ENCODE results near the gene ANKH.

ANKH gene

DNA sequence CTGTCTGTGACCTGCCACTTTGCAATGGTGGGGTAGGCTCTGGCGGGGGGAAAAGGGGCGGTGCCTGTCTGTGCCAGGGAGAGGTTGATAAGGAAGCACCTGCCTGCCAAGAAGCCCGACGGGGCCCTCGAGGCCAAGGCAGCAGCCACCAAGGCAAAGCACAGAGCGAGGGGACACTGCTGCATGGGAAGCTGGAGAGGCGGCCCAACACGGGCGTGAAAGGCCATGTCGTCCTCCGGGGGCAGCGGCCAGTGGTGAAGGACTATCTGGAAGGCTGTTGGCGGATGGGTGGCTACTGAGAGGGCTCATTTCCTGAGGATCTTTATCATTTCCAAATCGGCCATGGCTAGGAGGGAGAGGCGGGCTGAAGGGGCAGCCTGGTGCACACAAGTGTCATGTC is 140.7 kb downstream of the ANKH start:
- no peak for DNase-seq

DNA sequence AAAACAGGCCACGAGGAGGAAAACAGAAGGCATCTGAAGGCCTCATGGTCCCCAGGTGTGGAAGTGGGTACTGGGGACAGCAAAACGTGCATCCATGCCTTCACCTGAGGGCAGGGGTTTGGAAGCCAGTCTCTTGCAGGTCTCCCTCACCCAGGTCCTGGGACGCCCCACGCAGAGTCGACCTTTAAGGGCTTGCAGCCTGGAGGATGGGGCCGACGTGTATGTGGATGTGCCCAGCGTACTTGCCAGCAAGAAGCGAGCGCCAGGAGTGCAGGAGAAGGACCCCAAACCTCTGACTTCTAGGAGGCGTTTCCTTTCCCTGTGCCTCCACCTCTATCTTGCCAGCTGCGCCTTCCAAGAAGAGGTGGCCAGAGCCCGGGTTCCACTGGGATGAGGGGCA is 141.1 kb downstream of the ANKH start:
- DNase-seq: no peak

GRCh38 chr5:14729448-14730385 is 141.9 kb downstream of the ANKH start:
- DNase-seq: no peak

- no peak for DNase-seq
Measured at GRCh38 chr5:14728459-14728938, 143.1 kb downstream of the ANKH start.

DNA sequence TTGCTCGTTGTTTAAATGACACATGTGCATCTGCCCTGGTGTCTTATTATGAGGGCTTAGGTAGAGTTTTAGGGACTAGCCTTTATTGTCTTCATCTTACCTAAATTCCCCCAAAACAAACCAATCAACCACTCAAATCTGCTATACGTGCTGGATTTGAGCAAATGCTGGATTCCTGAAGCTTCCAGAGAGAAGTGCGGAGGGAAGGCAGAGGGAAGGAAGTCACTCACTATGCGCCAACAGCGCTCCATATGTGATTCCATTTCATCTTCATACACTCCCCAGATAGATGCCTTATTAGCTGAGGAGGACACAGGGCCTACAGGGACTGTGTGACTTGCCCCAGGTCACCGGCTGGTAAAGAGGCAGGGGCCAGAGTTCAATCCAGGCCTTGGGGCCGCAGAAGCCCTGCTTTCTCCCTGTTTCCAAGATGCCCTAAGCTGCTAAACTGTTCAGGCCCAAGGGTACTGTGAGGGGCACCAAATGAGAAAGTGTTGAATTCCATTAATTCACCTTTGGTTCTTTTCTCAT is 143.6 kb downstream of the ANKH start:
- DNase-seq: no peak

- peak; percentile 73 for DNase-seq
Measured at GRCh38 chr5:14727428-14727865, 144.1 kb downstream of the ANKH start.

GRCh38 chr5:14726066-14726838 is 145.3 kb downstream of the ANKH start:
- no peak for DNase-seq

GRCh38 chr5:14724633-14725032 is 146.9 kb downstream of the ANKH start:
- no peak for DNase-seq

DNA sequence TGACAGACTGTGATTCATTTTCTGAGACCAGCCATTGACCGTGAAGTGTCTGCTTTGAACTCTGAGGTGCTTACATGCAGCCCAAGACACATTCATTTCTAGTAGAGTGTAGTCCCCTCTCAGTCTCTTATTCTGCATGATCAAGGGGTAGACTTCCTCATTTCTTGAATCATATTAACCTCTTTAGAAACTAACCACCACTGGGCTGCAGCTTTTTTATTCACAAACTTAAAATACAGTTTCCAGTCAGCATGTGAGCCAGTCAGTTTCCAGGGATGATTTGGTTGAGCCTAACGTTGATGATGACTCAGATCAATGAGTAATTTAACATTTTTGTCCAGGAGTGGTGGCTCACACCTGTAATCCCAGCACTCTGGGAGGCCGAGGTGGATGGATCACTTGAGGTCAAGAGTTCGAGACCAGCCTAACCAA is 147.9 kb downstream of the ANKH start:
- DNase-seq: no peak

GRCh38 chr5:14722923-14723322 is 148.7 kb downstream of the ANKH start:
- DNase-seq: no peak

GRCh38 chr5:14721990-14722656 is 149.5 kb downstream of the ANKH start:
- DNase-seq: no peak

DNA sequence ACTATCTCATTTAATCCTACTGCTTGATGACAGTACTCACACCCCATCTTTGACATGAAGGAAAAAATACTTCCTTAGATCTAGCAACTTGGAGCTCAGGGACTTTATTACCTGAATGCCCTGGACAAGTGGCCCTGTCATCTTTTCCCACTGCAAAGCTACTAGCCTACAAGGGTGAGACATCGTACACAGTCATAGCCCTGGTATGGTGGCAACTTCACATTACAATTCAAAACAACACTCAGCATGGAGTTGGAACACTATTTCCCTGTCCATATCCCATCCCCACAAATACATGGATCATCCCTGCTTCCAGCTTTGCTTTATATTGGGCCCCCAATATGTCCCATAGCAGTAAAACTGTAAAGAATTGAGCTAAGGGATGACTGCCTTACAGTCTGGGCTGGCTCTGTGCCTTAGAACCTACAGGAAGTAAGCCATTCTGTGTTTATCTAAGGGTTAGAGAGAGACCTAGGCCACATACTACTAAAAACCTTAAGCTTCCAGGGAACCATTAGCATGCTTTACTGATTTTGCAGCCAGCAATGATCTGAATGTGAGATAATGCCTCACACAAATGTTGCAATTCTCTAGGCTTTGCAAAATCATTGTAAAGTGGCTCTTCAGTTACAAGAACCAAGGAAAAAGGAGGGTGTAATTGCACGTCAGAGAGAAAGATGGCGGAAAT is 151.2 kb downstream of the ANKH start:
- DNase-seq: no peak

DNA sequence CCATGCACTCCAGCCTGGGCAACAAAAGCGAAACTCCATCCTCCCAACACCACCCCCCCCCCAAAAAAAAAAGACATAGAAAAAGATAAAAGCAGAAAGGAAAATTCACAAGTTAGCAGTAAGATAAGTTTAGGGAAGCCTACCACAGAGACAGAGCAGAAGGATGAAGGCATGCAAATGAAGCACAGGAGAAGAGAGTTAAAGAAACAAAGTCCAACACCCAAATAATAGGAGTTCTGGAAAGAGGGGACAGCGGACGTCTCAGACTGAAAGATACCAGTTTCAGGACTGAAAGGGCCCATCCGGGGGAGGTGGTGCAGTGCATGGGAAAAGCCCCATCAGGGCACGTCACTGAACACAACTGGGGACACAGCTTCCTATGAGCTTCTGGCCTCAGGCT is 152.8 kb downstream of the ANKH start:
- DNase-seq: no peak

DNA sequence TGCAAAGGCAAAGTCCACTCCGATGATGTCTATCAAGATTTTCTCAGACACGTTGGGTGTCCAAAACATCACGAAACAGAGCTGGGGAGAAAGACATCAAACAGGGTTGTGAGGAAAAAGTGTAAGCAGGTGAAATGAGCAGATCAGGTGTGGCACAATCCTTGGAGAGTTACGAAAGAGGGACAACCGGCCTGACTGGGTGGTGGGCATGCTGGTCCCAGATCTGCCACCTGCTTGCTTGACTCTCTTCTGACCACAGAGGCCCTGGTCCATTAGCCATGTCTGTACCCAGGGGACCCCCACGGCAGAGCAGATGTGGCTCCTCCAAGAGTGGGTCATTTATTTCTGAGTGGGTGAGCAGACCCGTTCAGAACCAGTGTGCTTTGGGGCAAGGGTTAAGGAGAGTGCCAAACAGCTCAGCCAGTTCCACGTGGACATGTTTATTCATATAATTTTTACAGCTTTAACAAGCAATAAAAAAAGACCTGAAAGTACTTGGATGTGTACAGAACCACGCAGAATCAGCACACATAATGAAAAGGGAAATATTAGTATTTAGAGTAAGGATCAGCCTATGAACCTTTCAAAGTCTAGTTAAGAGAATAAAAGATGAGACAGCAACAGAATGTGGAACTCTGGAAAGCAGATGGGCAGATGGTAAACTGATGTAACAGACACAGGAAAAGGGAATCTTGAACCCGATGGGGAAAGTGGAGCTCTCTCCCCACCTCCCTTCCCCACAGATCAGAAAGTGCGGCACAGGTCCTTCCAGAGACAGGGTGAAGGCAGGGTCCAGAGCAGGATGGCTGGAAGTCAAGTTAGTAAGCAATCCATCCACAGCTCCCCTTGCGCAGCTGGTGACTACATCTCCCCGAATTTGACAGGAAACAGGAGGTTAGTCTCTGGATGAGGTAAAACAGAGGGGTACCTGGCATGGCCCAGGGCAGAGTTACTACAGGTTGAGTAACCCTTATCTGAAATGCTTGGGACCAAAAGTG is 154.5 kb downstream of the ANKH start:
- no peak for DNase-seq

DNA sequence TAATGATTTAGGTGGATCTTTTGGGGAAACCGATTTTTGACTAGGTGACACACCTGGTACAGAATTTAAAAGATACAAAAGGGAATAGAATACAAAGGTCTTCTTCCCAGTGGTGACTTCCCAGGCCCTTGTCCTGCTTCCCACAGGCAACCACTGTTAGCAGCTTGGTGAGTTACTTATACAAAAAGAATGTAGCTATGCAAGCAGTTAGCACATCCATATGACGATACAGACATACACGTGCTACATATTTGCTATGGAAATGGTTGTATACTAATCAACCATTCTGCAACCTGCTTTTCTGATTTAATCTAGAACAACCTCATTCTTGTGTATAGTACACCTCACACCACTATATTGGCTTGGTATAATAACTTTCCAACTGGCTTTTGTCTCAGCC is 156.1 kb downstream of the ANKH start:
- no peak for DNase-seq

GRCh38 chr5:14714706-14715105 is 156.9 kb downstream of the ANKH start:
- DNase-seq: no peak

DNA sequence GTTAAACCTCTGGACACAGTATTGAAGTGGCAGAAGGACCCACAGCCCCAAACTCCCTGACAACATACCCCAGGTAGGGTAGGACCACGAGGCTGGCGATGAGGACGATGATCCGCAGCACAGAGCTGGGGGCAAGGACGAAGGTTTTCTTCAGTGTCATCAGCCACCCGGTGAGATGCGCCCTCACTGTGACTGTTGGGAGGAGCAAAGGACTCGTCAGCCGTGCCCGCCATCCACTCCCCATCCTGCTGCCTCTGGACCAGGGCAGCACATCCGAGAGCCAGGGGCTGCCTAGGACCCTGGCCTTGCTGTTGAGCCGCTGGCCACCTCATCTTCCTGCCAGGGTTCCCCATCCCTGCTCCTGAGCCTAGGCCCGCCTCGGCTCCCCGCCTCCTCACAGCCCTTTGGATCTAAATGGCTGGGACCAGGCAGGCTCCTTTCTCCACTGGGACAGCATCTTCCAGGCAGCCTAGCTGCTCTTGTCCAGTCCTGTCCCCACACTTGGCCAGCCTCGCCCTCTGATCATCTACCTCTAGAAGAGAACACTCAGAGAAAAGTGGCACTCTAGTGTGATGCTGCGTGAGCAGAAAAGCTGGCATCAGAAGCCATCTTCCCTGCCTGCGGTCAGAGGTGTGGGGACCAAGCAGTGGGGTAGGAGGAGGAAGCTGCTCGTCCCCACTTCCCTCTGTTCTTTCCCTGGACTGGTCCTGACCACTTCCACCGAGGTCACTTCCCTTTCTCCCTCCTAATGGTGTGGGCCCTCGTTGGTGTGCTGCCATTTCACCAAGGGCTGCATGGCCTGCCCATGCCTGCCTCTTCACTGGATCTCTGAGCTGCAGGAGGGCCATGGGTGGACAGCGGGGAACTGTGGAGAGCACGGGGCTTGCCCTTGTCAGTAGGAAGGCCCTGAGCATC is 157.8 kb downstream of the ANKH start:
- no peak for DNase-seq

- no peak for DNase-seq
Measured at GRCh38 chr5:14712666-14713065, 158.9 kb downstream of the ANKH start.

DNA sequence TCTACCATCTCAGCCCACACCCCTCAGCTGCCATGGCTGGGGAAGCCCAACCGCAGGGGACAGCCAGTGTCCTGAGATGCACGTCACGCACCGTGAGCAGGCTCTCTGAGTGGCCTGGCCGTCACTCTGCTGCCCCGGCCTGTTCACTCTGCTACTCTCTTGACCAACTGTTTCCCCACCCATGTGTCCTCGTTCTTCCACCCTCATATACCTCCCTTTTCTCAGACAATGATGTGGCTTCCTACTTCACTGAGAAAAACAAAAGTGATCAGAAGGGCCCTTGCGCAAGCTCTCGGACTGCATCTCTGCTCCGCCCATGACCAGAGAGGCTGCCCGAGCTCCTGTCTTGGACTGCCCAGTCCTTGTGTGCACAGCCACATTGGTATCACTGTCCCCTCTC is 159.4 kb downstream of the ANKH start:
- no peak for DNase-seq
